ENCODE results near the gene ARHGAP32. TPM values are rescaled to one million over a fixed set of nuclear protein-coding genes. Genes with fewer than 3 reads are reported as not detected.

ARHGAP32 gene
- total RNA-seq, 1 experiment from 2014 or later, result 27.8 TPM

GRCh38 chr11:129223701-129224149 lies 31.6 kb upstream of the ARHGAP32 start:
- Histone ChIP-seq H4K20me1 (ENCODE audit: insufficient read depth) (peaks cover 10% of the 10 kb centered on the region; the same call in 1 of the 2 replicates), H3K9me3 (ENCODE audit: control insufficient read depth in 1 of 2, insufficient read depth in 1 of 2, low read depth in 1 of 2, low read length in 2 of 2) (peaks cover 5 to 13% of the 10 kb centered on the region in 2 experiments; a peak in 2 of 4 replicates), H3K27ac (ENCODE audit: low read depth, low read length) (no peak overlapping the region), H3K4me1 (ENCODE audit: control insufficient read depth in 1 of 2, insufficient read depth in 2 of 2, low read length in 2 of 2) (no peaks in the 10 kb centered on the region), H3K27me3 (ENCODE audit: insufficient read depth, low read length) (no peaks in the 10 kb centered on the region), H3K9ac (ENCODE audit: low read length) (no peak overlapping the region), H3K9me2 (ENCODE audit: insufficient read depth) (no peaks in the 10 kb centered on the region), H3K4me2 (ENCODE audit: low read length) (no peak overlapping the region), H3K36me3 (ENCODE audit: control insufficient read depth in 1 of 2, insufficient read depth in 2 of 2, low read length in 2 of 2) (no peaks in the 10 kb centered on the region), H3K4me3 (replicated peaks in 1 of 2; ENCODE audit: low read depth in 1 of 2, low read length in 2 of 2) (no peak overlapping the region), H2AFZ (ENCODE audit: low read depth, low read length, poor library complexity, severe bottlenecking) (no peak overlapping the region), H3K79me2 (ENCODE audit: insufficient read depth, low read length) (peaks cover 55% of the 10 kb centered on the region)
- ChIA-PET CTCF (no interaction called here), POLR2A (no interaction called here), RAD21 (ENCODE audit: low non-redundant PET in 1 of 2, low total read pairs in 2 of 2, uncharacterized antibody in 2 of 2, unreplicated experiment in 2 of 2) (no interaction called here)
- no peak for DNase-seq (ENCODE audit: low read depth, low spot score)
- ATAC-seq, result no peak
- no peak for TF ChIP-seq JUND (IDR thresholded peaks at IDR 0.05)
- no peak for TF ChIP-seq CEBPB (IDR thresholded peaks at IDR 0.05; ENCODE audit: low read depth)
- no peak for TF ChIP-seq ATF3 (IDR thresholded peaks at IDR 0.05)
- TF ChIP-seq CTCF (IDR thresholded peaks at IDR 0.05 in 2 of 3, conservative IDR thresholded peaks at IDR 0.05 in 1 of 3; ENCODE audit: borderline replicate concordance in 1 of 3, insufficient read depth in 1 of 3, low read depth in 2 of 3, low read length in 2 of 3), result no peak
- TF ChIP-seq POLR2A (IDR thresholded peaks at IDR 0.05; ENCODE audit: borderline replicate concordance, extremely low read depth, insufficient read depth, insufficient read length), result no peak
- no peak for TF ChIP-seq SRF (IDR thresholded peaks at IDR 0.05; ENCODE audit: low read depth)
- TF ChIP-seq EGR1 (IDR thresholded peaks at IDR 0.05; ENCODE audit: low read depth), result no peak
- TF ChIP-seq ZFX (IDR thresholded peaks at IDR 0.05), result no peak
- TF ChIP-seq ZNF274 (IDR thresholded peaks at IDR 0.05; ENCODE audit: low read depth, low read length), result no peak
- no peak for TF ChIP-seq FOSL1 (IDR thresholded peaks at IDR 0.05; ENCODE audit: low read depth)
- no peak for TF ChIP-seq ZBTB33 (IDR thresholded peaks at IDR 0.05; ENCODE audit: extremely low read depth, insufficient replicate concordance, low read length)
- intact Hi-C loops (cut with micrococcal nuclease), result no loop called here
- no TSS peak for BruUV-seq (replicated peaks)
